ENCODE data around the gene SLC36A3.
A peak's percentile ranks its signal among the peaks of the same experiment; 100 is the strongest.
"Not testable (repeated sequence)": the region's sequence is repeated elsewhere in the genome, so short reads cannot be mapped to it uniquely, and the experiment has no call there.

The SLC36A3 gene

GRCh38 chr5:151303666-151304065 is at the start of gene SLC36A3:
Gene SLC36A3, minus strand, starts transcription at chr5:151303766. Its CDS starts 412 bp downstream, at chr5:151303354.
- DNase-seq, result no peak

GRCh38 chr5:151351671-151352070 is 48.1 kb upstream of the SLC36A3 start:
- no peak for DNase-seq

- no peak for DNase-seq
These were observed 45.2 kb upstream of the SLC36A3 start for GRCh38 chr5:151348789-151349188.

- DNase-seq, result no peak
These were observed 43.8 kb upstream of the SLC36A3 start, which contains the start of gene SLC36A2 for GRCh38 chr5:151347369-151347768. Gene SLC36A2, minus strand, starts transcription at chr5:151347559. Its CDS starts 99 bp downstream, at chr5:151347460.

GRCh38 chr5:151345808-151346478 is 42.4 kb upstream of the SLC36A3 start:
- no peak for DNase-seq

GRCh38 chr5:151345187-151345807 is 41.7 kb upstream of the SLC36A3 start:
- DNase-seq, result no peak

- no peak for DNase-seq
These were observed 40.5 kb upstream of the SLC36A3 start for GRCh38 chr5:151344088-151344487.

GRCh38 chr5:151340004-151340403 is 36.4 kb upstream of the SLC36A3 start:
- DNase-seq, result no peak

- DNase-seq, result no peak
These were observed 35.2 kb upstream of the SLC36A3 start for GRCh38 chr5:151338734-151339133.

GRCh38 chr5:151332857-151333256 is 29.3 kb upstream of the SLC36A3 start:
- no peak for DNase-seq

- DNase-seq, result no peak
These were observed 25.2 kb upstream of the SLC36A3 start for GRCh38 chr5:151328734-151329133.

GRCh38 chr5:151327585-151327984 is 24.0 kb upstream of the SLC36A3 start:
- no peak for DNase-seq

- no peak for DNase-seq
These were observed 22.7 kb upstream of the SLC36A3 start for GRCh38 chr5:151326266-151326665.

- no peak for DNase-seq
These were observed 16.9 kb upstream of the SLC36A3 start for GRCh38 chr5:151320481-151320880.

- no peak for DNase-seq
These were observed 15.5 kb upstream of the SLC36A3 start for GRCh38 chr5:151318850-151319732.

- no peak for DNase-seq
These were observed 14.3 kb upstream of the SLC36A3 start for GRCh38 chr5:151317871-151318270.

GRCh38 chr5:151315998-151316597 is 12.5 kb upstream of the SLC36A3 start:
- peak; percentile 43 to 53 for DNase-seq

GRCh38 chr5:151313357-151313756 is 9.8 kb upstream of the SLC36A3 start:
- DNase-seq, result no peak

GRCh38 chr5:151312756-151313324 is 9.3 kb upstream of the SLC36A3 start:
- DNase-seq, result no peak

- no peak for DNase-seq
These were observed 7.4 kb upstream of the SLC36A3 start for GRCh38 chr5:151310932-151311331.

- DNase-seq, result not testable (repeated sequence)
These were observed 6.3 kb upstream of the SLC36A3 start for GRCh38 chr5:151309821-151310220.

- not testable (repeated sequence) for DNase-seq
These were observed 5.7 kb upstream of the SLC36A3 start for GRCh38 chr5:151309266-151309665.
